ENCODE measurements around the gene ERGIC1. TPM values are rescaled to one million over a fixed set of nuclear protein-coding genes. Genes with fewer than 3 reads are reported as not detected.

ERGIC1 gene
- total RNA-seq, 2 experiments from 2014 or later: 59.5 to 63.2 TPM

GRCh38 chr5:172906436-172906835 lies 72.4 kb downstream of the ERGIC1 start:
- Mint-ChIP-seq H3K36me3 (peaks cover 6% of the 10 kb centered on the region), H3K27me3 (no peaks in the 10 kb centered on the region), H3K4me1 (no peaks in the 10 kb centered on the region), H3K9me3 (no peaks in the 10 kb centered on the region), H3K27ac (no peak overlapping the region), H3K4me3 (no peak overlapping the region)
- POLR2A ChIA-PET: no interaction called here
- ATAC-seq (ENCODE audit: low read depth) (no peak), DNase-seq (no peak)

- DNase-seq: no peak
- Mint-ChIP-seq H3K4me1 (no peaks in the 10 kb centered on the region), H3K36me3 (peaks cover 6% of the 10 kb centered on the region), H3K27me3 (no peaks in the 10 kb centered on the region), H3K27ac (no peak overlapping the region), H3K4me3 (no peak overlapping the region), H3K9me3 (no peaks in the 10 kb centered on the region)
- POLR2A ChIA-PET: no interaction called here
- ATAC-seq (ENCODE audit: low read depth): no peak
Measured at GRCh38 chr5:172906888-172907287, 72.8 kb downstream of the ERGIC1 start.

- DNase-seq (no peak), ATAC-seq (ENCODE audit: low read depth) (no peak)
- H3K9me3 Mint-ChIP-seq: no peaks in the 10 kb centered on the region
- peaks cover 6% of the 10 kb centered on the region for H3K36me3 Mint-ChIP-seq
- no peak overlapping the region for H3K4me3 Mint-ChIP-seq
- no peak overlapping the region for H3K27ac Mint-ChIP-seq
- H3K4me1 Mint-ChIP-seq: no peaks in the 10 kb centered on the region
- H3K27me3 Mint-ChIP-seq: no peaks in the 10 kb centered on the region
- POLR2A ChIA-PET: no interaction called here
Measured at GRCh38 chr5:172907657-172908056, 73.6 kb downstream of the ERGIC1 start.

- H3K27me3 Mint-ChIP-seq: no peaks in the 10 kb centered on the region
- peaks cover 6% of the 10 kb centered on the region for H3K36me3 Mint-ChIP-seq
- ATAC-seq (ENCODE audit: low read depth) (no peak), DNase-seq (no peak)
- POLR2A ChIA-PET: interaction anchor here (0.6 kb wide), 1 partner anchor 130 kb away, joined by 3 read pairs; no protein-coding TSS in a partner anchor
- H3K27ac Mint-ChIP-seq: no peak overlapping the region
- H3K4me3 Mint-ChIP-seq: no peak overlapping the region
- no peaks in the 10 kb centered on the region for H3K9me3 Mint-ChIP-seq
- H3K4me1 Mint-ChIP-seq: no peaks in the 10 kb centered on the region
Measured at GRCh38 chr5:172908662-172909061, 74.6 kb downstream of the ERGIC1 start.

- no peaks in the 10 kb centered on the region for H3K9me3 Mint-ChIP-seq
- H3K27ac Mint-ChIP-seq: no peak overlapping the region
- no peak for ATAC-seq (ENCODE audit: low read depth)
- peaks cover 4% of the 10 kb centered on the region for H3K36me3 Mint-ChIP-seq
- no peaks in the 10 kb centered on the region for H3K27me3 Mint-ChIP-seq
- no peak for DNase-seq
- no peak overlapping the region for H3K4me3 Mint-ChIP-seq
- H3K4me1 Mint-ChIP-seq: no peaks in the 10 kb centered on the region
- POLR2A ChIA-PET: no interaction called here
Measured at GRCh38 chr5:172909931-172910502, 76.0 kb downstream of the ERGIC1 start.

GRCh38 chr5:172910828-172911627 lies 77.0 kb downstream of the ERGIC1 start:
- Mint-ChIP-seq H3K4me1 (no peaks in the 10 kb centered on the region), H3K4me3 (no peak overlapping the region), H3K27ac (no peak overlapping the region), H3K27me3 (no peaks in the 10 kb centered on the region), H3K36me3 (peaks cover 4% of the 10 kb centered on the region), H3K9me3 (no peaks in the 10 kb centered on the region)
- POLR2A ChIA-PET: no interaction called here
- ATAC-seq (ENCODE audit: low read depth) (no peak), DNase-seq (no peak)

GRCh38 chr5:172911628-172911880 lies 77.5 kb downstream of the ERGIC1 start:
- no peak for DNase-seq

GRCh38 chr5:172911976-172912375 lies 77.9 kb downstream of the ERGIC1 start:
- H3K27me3 Mint-ChIP-seq: no peaks in the 10 kb centered on the region
- no peaks in the 10 kb centered on the region for H3K9me3 Mint-ChIP-seq
- POLR2A ChIA-PET: no interaction called here
- peaks cover 6% of the 10 kb centered on the region for H3K36me3 Mint-ChIP-seq
- peaks cover under 1% of the 10 kb centered on the region for H3K4me1 Mint-ChIP-seq
- H3K27ac Mint-ChIP-seq: no peak overlapping the region
- H3K4me3 Mint-ChIP-seq: no peak overlapping the region
- DNase-seq (no peak), ATAC-seq (ENCODE audit: low read depth) (no peak)

More at GRCh38 chr5:172911628-172911880, 77.5 kb downstream of the ERGIC1 start:
- no peaks in the 10 kb centered on the region for H3K4me1 Mint-ChIP-seq
- H3K27ac Mint-ChIP-seq: no peak overlapping the region
- no peak overlapping the region for H3K4me3 Mint-ChIP-seq
- H3K36me3 Mint-ChIP-seq: peaks cover 4% of the 10 kb centered on the region
- no peak for ATAC-seq (ENCODE audit: low read depth)
- H3K27me3 Mint-ChIP-seq: no peaks in the 10 kb centered on the region
- POLR2A ChIA-PET: no interaction called here
- H3K9me3 Mint-ChIP-seq: no peaks in the 10 kb centered on the region

GRCh38 chr5:172913117-172913850 lies 79.2 kb downstream of the ERGIC1 start:
- H3K4me1 Mint-ChIP-seq: peaks cover 5% of the 10 kb centered on the region
- ATAC-seq (ENCODE audit: low read depth) (no peak), DNase-seq (no peak)
- no peaks in the 10 kb centered on the region for H3K9me3 Mint-ChIP-seq
- H3K36me3 Mint-ChIP-seq: peaks cover 12% of the 10 kb centered on the region
- POLR2A ChIA-PET: no interaction called here
- no peak overlapping the region for H3K27ac Mint-ChIP-seq
- H3K27me3 Mint-ChIP-seq: no peaks in the 10 kb centered on the region
- no peak overlapping the region for H3K4me3 Mint-ChIP-seq

- no peaks in the 10 kb centered on the region for H3K27me3 Mint-ChIP-seq
- peaks cover 12% of the 10 kb centered on the region for H3K36me3 Mint-ChIP-seq
- peaks cover 12% of the 10 kb centered on the region for H3K4me1 Mint-ChIP-seq
- ATAC-seq (ENCODE audit: low read depth) (no peak), DNase-seq (no peak)
- no peak overlapping the region for H3K4me3 Mint-ChIP-seq
- H3K27ac Mint-ChIP-seq: no peak overlapping the region
- no peaks in the 10 kb centered on the region for H3K9me3 Mint-ChIP-seq
- POLR2A ChIA-PET: no interaction called here
Measured at GRCh38 chr5:172915514-172915913, 81.5 kb downstream of the ERGIC1 start.

- Mint-ChIP-seq H3K27me3 (no peaks in the 10 kb centered on the region), H3K9me3 (no peaks in the 10 kb centered on the region), H3K36me3 (peaks cover 13% of the 10 kb centered on the region), H3K4me1 (peaks cover 12% of the 10 kb centered on the region), H3K27ac (peak overlapping the region; percentile 95), H3K4me3 (peak overlapping the region; percentile 84)
- peak; percentile 66 for DNase-seq
- peak; percentile 75 for ATAC-seq (ENCODE audit: low read depth)
- POLR2A ChIA-PET: interaction anchor here (0.6 to 1.4 kb wide), 3 partner anchors 13 to 449 kb away, joined by 3 read pairs; no protein-coding TSS in a partner anchor
Measured at GRCh38 chr5:172918421-172919371, 84.6 kb downstream of the ERGIC1 start.

- Mint-ChIP-seq H3K9me3 (no peaks in the 10 kb centered on the region), H3K27me3 (no peaks in the 10 kb centered on the region), H3K36me3 (peaks cover 13% of the 10 kb centered on the region), H3K4me3 (no peak overlapping the region), H3K27ac (peak overlapping the region; percentile 95), H3K4me1 (peaks cover 12% of the 10 kb centered on the region)
- POLR2A ChIA-PET: interaction anchor here (1.0 to 1.4 kb wide), 3 partner anchors 12 to 149 kb away, joined by 3 to 7 read pairs (median 3); no protein-coding TSS in a partner anchor
- no peak for DNase-seq
- no peak for ATAC-seq (ENCODE audit: low read depth)
Measured at GRCh38 chr5:172919525-172920446, 85.7 kb downstream of the ERGIC1 start.

All from activated naive CD8-positive, alpha-beta T cell treated with anti-CD3 and anti-CD28 coated beads, Interleukin-2, amount 10 ng/mL, durations not matched to agents 7 days and 5 days (primary cell).